ENCODE data around the gene SART3.

GRCh38 chr12:108573317-108573716, 12.3 kb upstream of the SART3 start:
- TF ChIP-seq CTCF (conservative IDR thresholded peaks at IDR 0.05 in 1 of 2, IDR thresholded peaks at IDR 0.05 in 1 of 2; ENCODE audit: extremely low read depth in 1 of 2, insufficient read depth in 1 of 2, low read depth in 1 of 2, low read length in 2 of 2) (no peak), EZH2 (IDR thresholded peaks at IDR 0.05; ENCODE audit: borderline replicate concordance, low read length) (no peak)
